GM18867 (cell line): ENCODE data around the gene KCTD3.

Experiments
- ATAC-seq: cut with Tn5 transposase; IDR thresholded peaks from one replicate; pipeline ENCODE4 v1.9.1; 2021; ENCODE audit warnings: mild to moderate bottlenecking, moderate library complexity; ENCODE audit not compliant: unreplicated experiment

Gene KCTD3

GRCh38 chr1:215556996-215557395 is 10.1 kb upstream of the KCTD3 start:
- ATAC-seq = no peak

- no peak for ATAC-seq
Observed at GRCh38 chr1:215557504-215557903, 9.6 kb upstream of the KCTD3 start.

- no peak for ATAC-seq
Observed at GRCh38 chr1:215557992-215558626, 9.0 kb upstream of the KCTD3 start.

GRCh38 chr1:215567491-215568298 is 591 bp downstream of the KCTD3 start:
- peak; percentile 75 for ATAC-seq

- no peak for ATAC-seq
Observed at GRCh38 chr1:215568299-215568692, 1.2 kb downstream of the KCTD3 start.

- no peak for ATAC-seq
Observed at GRCh38 chr1:215569986-215570824, 3.1 kb downstream of the KCTD3 start.

GRCh38 chr1:215581896-215582295 is 14.8 kb downstream of the KCTD3 start:
- ATAC-seq = no peak

GRCh38 chr1:215583185-215583749 is 16.2 kb downstream of the KCTD3 start:
- peak; percentile 68 for ATAC-seq

GRCh38 chr1:215584389-215584788 is 17.3 kb downstream of the KCTD3 start:
- ATAC-seq = peak; percentile 52

- ATAC-seq = no peak
Observed at GRCh38 chr1:215589650-215590435, 22.7 kb downstream of the KCTD3 start.

- no peak for ATAC-seq
Observed at GRCh38 chr1:215590779-215591491, 23.8 kb downstream of the KCTD3 start.

GRCh38 chr1:215594640-215595039 is 27.5 kb downstream of the KCTD3 start:
- ATAC-seq = no peak

- no peak for ATAC-seq
Observed at GRCh38 chr1:215595231-215595630, 28.1 kb downstream of the KCTD3 start.

GRCh38 chr1:215597961-215598360 is 30.9 kb downstream of the KCTD3 start:
- no peak for ATAC-seq

GRCh38 chr1:215599418-215600074 is 32.4 kb downstream of the KCTD3 start:
- ATAC-seq = no peak

GRCh38 chr1:215600258-215600792 is 33.2 kb downstream of the KCTD3 start:
- no peak for ATAC-seq

GRCh38 chr1:215600867-215601266 is 33.8 kb downstream of the KCTD3 start:
- ATAC-seq = no peak

- no peak for ATAC-seq
Observed at GRCh38 chr1:215601276-215601675, 34.2 kb downstream of the KCTD3 start.

- no peak for ATAC-seq
Observed at GRCh38 chr1:215603319-215603718, 36.2 kb downstream of the KCTD3 start.
